ENCODE results near the gene MCOLN3. TPM values are rescaled to one million over a fixed set of nuclear protein-coding genes. Genes with fewer than 3 reads are reported as not detected.
"Not testable (repeated sequence)": the region's sequence is repeated elsewhere in the genome, so short reads cannot be mapped to it uniquely, and the experiment has no call there.

Gene MCOLN3
- total and polyA plus RNA-seq, 3 experiments from 2014 or later = 0.29 to 0.50 (median 0.47) TPM

GRCh38 chr1:84988588-84988987 is 59.7 kb downstream of the MCOLN3 start:
- peaks cover 0 to 2% of the 10 kb centered on the region in 2 donors for H3K27me3 Mint-ChIP-seq
- peaks cover 7 to 18% (median 10%) of the 10 kb centered on the region in 3 donors for H3K36me3 Mint-ChIP-seq
- ChIA-PET POLR2A (no interaction called here), CTCF (no interaction called here)
- H3K9me3 Mint-ChIP-seq = no peaks in the 10 kb centered on the region
- no peak for DNase-seq
- no peak overlapping the region for H3K4me3 ChIP-seq (ENCODE audit: low read length)
- peak overlapping the region in 6 of 7 donors; percentile 39 to 82 (median 50) for H3K4me3 Mint-ChIP-seq
- peaks cover 10% of the 10 kb centered on the region for H3K4me1 ChIP-seq (ENCODE audit: insufficient read depth, low read length)
- no peaks in the 10 kb centered on the region for H3K9me3 ChIP-seq (ENCODE audit: low read length)
- H3K36me3 ChIP-seq (ENCODE audit: insufficient read depth, low read length) = no peaks in the 10 kb centered on the region
- peak overlapping the region; percentile 39 to 86 (median 47) for H3K27ac Mint-ChIP-seq
- no peak overlapping the region for H3K27ac ChIP-seq (ENCODE audit: low read depth, low read length)
- H3K4me1 Mint-ChIP-seq = peaks cover 48 to 67% (median 62%) of the 10 kb centered on the region in 3 donors
- no peaks in the 10 kb centered on the region for H3K27me3 ChIP-seq (ENCODE audit: insufficient read depth, low read length, poor library complexity, severe bottlenecking)

- H3K36me3 ChIP-seq (ENCODE audit: insufficient read depth, low read length); H3K9me3 Mint-ChIP-seq; H3K9me3 ChIP-seq (ENCODE audit: low read length); H3K4me3 Mint-ChIP-seq; H3K27me3 ChIP-seq (ENCODE audit: insufficient read depth, low read length, poor library complexity, severe bottlenecking); H3K27ac Mint-ChIP-seq; CTCF ChIA-PET; H3K27me3 Mint-ChIP-seq; H3K27ac ChIP-seq (ENCODE audit: low read depth, low read length); H3K4me3 ChIP-seq (ENCODE audit: low read length); POLR2A ChIA-PET; DNase-seq: not testable (repeated sequence)
- H3K36me3 Mint-ChIP-seq = peaks cover 7 to 20% (median 8%) of the 10 kb centered on the region in 3 donors
- H3K4me1 Mint-ChIP-seq = peaks cover 34 to 48% (median 43%) of the 10 kb centered on the region in 3 donors
- H3K4me1 ChIP-seq (ENCODE audit: insufficient read depth, low read length) = peaks cover 10% of the 10 kb centered on the region
Observed at GRCh38 chr1:84986561-84986960, 61.7 kb downstream of the MCOLN3 start.

- H3K36me3 Mint-ChIP-seq = peaks cover 7 to 27% (median 8%) of the 10 kb centered on the region in 3 donors
- H3K4me3 Mint-ChIP-seq = peak overlapping the region in 1 of 7 donors; percentile 62
- peak overlapping the region in 4 of 8 donors; percentile 8 to 30 (median 20) for H3K27ac Mint-ChIP-seq
- peaks cover 32 to 52% (median 46%) of the 10 kb centered on the region in 3 donors for H3K4me1 Mint-ChIP-seq
- no peaks in the 10 kb centered on the region for H3K9me3 Mint-ChIP-seq
- no peaks in the 10 kb centered on the region for H3K36me3 ChIP-seq (ENCODE audit: insufficient read depth, low read length)
- peaks cover 10% of the 10 kb centered on the region for H3K4me1 ChIP-seq (ENCODE audit: insufficient read depth, low read length)
- POLR2A ChIA-PET = no interaction called here
- CTCF ChIA-PET = interaction anchor here (1.7 to 2.8 kb wide), 2 partner anchors 10 to 41 kb away, joined by 3 to 9 read pairs; no protein-coding TSS in a partner anchor
- H3K27me3 ChIP-seq (ENCODE audit: insufficient read depth, low read length, poor library complexity, severe bottlenecking) = no peaks in the 10 kb centered on the region
- H3K27me3 Mint-ChIP-seq = peaks cover 0 to 2% of the 10 kb centered on the region in 2 donors
- H3K9me3 ChIP-seq (ENCODE audit: low read length) = no peaks in the 10 kb centered on the region
- no peak for DNase-seq
- no peak overlapping the region for H3K4me3 ChIP-seq (ENCODE audit: low read length)
- H3K27ac ChIP-seq (ENCODE audit: low read depth, low read length) = no peak overlapping the region
Observed at GRCh38 chr1:84985365-84985764, 62.9 kb downstream of the MCOLN3 start.

GRCh38 chr1:84982395-84982794 is 65.9 kb downstream of the MCOLN3 start:
- CTCF ChIA-PET = no interaction called here
- H3K4me3 Mint-ChIP-seq = no peak overlapping the region
- H3K27me3 ChIP-seq (ENCODE audit: insufficient read depth, low read length, poor library complexity, severe bottlenecking) = no peaks in the 10 kb centered on the region
- DNase-seq = no peak
- no peaks in the 10 kb centered on the region for H3K4me1 ChIP-seq (ENCODE audit: insufficient read depth, low read length)
- H3K27ac ChIP-seq (ENCODE audit: low read depth, low read length) = no peak overlapping the region
- H3K9me3 ChIP-seq (ENCODE audit: low read length) = no peaks in the 10 kb centered on the region
- POLR2A ChIA-PET = interaction anchor here (1.2 kb wide), 1 partner anchor 27 kb away, joined by 5 read pairs; no protein-coding TSS in a partner anchor
- H3K9me3 Mint-ChIP-seq = no peaks in the 10 kb centered on the region
- no peak overlapping the region for H3K27ac Mint-ChIP-seq
- peaks cover 11 to 33% (median 22%) of the 10 kb centered on the region in 3 donors for H3K36me3 Mint-ChIP-seq
- no peaks in the 10 kb centered on the region for H3K36me3 ChIP-seq (ENCODE audit: insufficient read depth, low read length)
- peaks cover 0 to 2% of the 10 kb centered on the region in 2 donors for H3K27me3 Mint-ChIP-seq
- H3K4me3 ChIP-seq (ENCODE audit: low read length) = no peak overlapping the region
- peaks cover 44 to 69% (median 61%) of the 10 kb centered on the region in 3 donors for H3K4me1 Mint-ChIP-seq

GRCh38 chr1:84975035-84975434 is 73.3 kb downstream of the MCOLN3 start:
- Histone ChIP-seq H3K4me1 (ENCODE audit: insufficient read depth, low read length) (peaks cover 18% of the 10 kb centered on the region), H3K36me3 (ENCODE audit: insufficient read depth, low read length) (no peaks in the 10 kb centered on the region), H3K27ac (ENCODE audit: low read depth, low read length) (no peak overlapping the region), H3K4me3 (ENCODE audit: low read length) (no peak overlapping the region), H3K27me3 (ENCODE audit: insufficient read depth, low read length, poor library complexity, severe bottlenecking) (no peaks in the 10 kb centered on the region), H3K9me3 (ENCODE audit: low read length) (no peaks in the 10 kb centered on the region)
- DNase-seq = no peak
- H3K36me3 Mint-ChIP-seq = peaks cover 4 to 14% (median 12%) of the 10 kb centered on the region in 3 donors
- H3K4me1 Mint-ChIP-seq = peaks cover 66 to 93% (median 91%) of the 10 kb centered on the region in 3 donors
- H3K27me3 Mint-ChIP-seq = no peaks in the 10 kb centered on the region
- ChIA-PET POLR2A (no interaction called here), CTCF (interaction anchor here (1.0 to 1.4 kb wide), 3 partner anchors 10 to 52 kb away, joined by 3 to 5 read pairs (median 4); no protein-coding TSS in a partner anchor)
- H3K27ac Mint-ChIP-seq = peak overlapping the region in 4 of 8 donors; percentile 59 to 87 (median 76)
- peak overlapping the region in 3 of 7 donors; percentile 13 to 59 (median 21) for H3K4me3 Mint-ChIP-seq
- H3K9me3 Mint-ChIP-seq = no peaks in the 10 kb centered on the region

- CTCF ChIA-PET = interaction anchor here (1.1 to 3.8 kb wide), 4 partner anchors 29 to 54 kb away, joined by 3 to 26 read pairs (median 4); no protein-coding TSS in a partner anchor
- peak in 1 of 5 donors; percentile 4 for DNase-seq
- Histone ChIP-seq H3K4me3 (ENCODE audit: low read length) (no peak overlapping the region), H3K4me1 (ENCODE audit: insufficient read depth, low read length) (peaks cover 18% of the 10 kb centered on the region), H3K36me3 (ENCODE audit: insufficient read depth, low read length) (no peaks in the 10 kb centered on the region), H3K9me3 (ENCODE audit: low read length) (no peaks in the 10 kb centered on the region), H3K27ac (ENCODE audit: low read depth, low read length) (no peak overlapping the region), H3K27me3 (ENCODE audit: insufficient read depth, low read length, poor library complexity, severe bottlenecking) (no peaks in the 10 kb centered on the region)
- Mint-ChIP-seq H3K4me1 (peaks cover 57 to 90% (median 84%) of the 10 kb centered on the region in 3 donors), H3K4me3 (peak overlapping the region in 3 of 7 donors; percentile 5 to 79 (median 56)), H3K27ac (peak overlapping the region; percentile 10 to 84 (median 52)), H3K36me3 (peaks cover 0 to 16% (median 4%) of the 10 kb centered on the region in 3 donors), H3K9me3 (no peaks in the 10 kb centered on the region), H3K27me3 (no peaks in the 10 kb centered on the region)
- POLR2A ChIA-PET = no interaction called here
Observed at GRCh38 chr1:84973498-84974334, 74.6 kb downstream of the MCOLN3 start.

GRCh38 chr1:84972377-84972987 is 75.8 kb downstream of the MCOLN3 start:
- peak overlapping the region; percentile 18 to 79 (median 56) for H3K4me3 Mint-ChIP-seq
- POLR2A ChIA-PET = interaction anchor here (1.3 kb wide), 1 partner anchor 24 kb away, joined by 3 read pairs; the partner anchor contains the start of gene MCOLN2

More at GRCh38 chr1:84972377-84972987, 75.8 kb downstream of the MCOLN3 start:
- DNase-seq = no peak
- H3K27ac ChIP-seq (ENCODE audit: low read depth, low read length) = no peak overlapping the region
- H3K36me3 ChIP-seq (ENCODE audit: insufficient read depth, low read length) = no peaks in the 10 kb centered on the region
- H3K4me1 ChIP-seq (ENCODE audit: insufficient read depth, low read length) = peaks cover 18% of the 10 kb centered on the region
- no peaks in the 10 kb centered on the region for H3K9me3 ChIP-seq (ENCODE audit: low read length)
- H3K4me3 ChIP-seq (ENCODE audit: low read length) = no peak overlapping the region
- CTCF ChIA-PET = interaction anchor here (1.2 to 3.8 kb wide), 5 partner anchors 18 to 55 kb away, joined by 3 to 26 read pairs (median 6); partner anchors contain the start of gene MCOLN2
- H3K4me1 Mint-ChIP-seq = peaks cover 52 to 78% (median 71%) of the 10 kb centered on the region in 3 donors
- no peaks in the 10 kb centered on the region for H3K27me3 ChIP-seq (ENCODE audit: insufficient read depth, low read length, poor library complexity, severe bottlenecking)
- no peaks in the 10 kb centered on the region for H3K27me3 Mint-ChIP-seq
- H3K36me3 Mint-ChIP-seq = peaks cover 0 to 20% (median 4%) of the 10 kb centered on the region in 3 donors
- peak overlapping the region; percentile 39 to 89 (median 72) for H3K27ac Mint-ChIP-seq
- H3K9me3 Mint-ChIP-seq = no peaks in the 10 kb centered on the region
